Esophagus (tissue), 2 donors: ENCODE data around the gene ZNF777. TPM values are rescaled to one million over a fixed set of nuclear protein-coding genes. Genes with fewer than 3 reads are reported as not detected.
A peak's percentile ranks its signal among the peaks of the same experiment; 100 is the strongest.
"Not testable (repeated sequence)": the region's sequence is repeated elsewhere in the genome, so short reads cannot be mapped to it uniquely, and the experiment has no call there.

ENCODE experiments used
- H3K27ac ChIP-seq, 2 donors: one replicate each; pipeline ENCODE4 v1.5.1; 2013; ENCODE audit warnings: low read depth in 2 of 2, mild to moderate bottlenecking in 2 of 2, inconsistent platforms in 1 of 2, low read length in 1 of 2, moderate library complexity in 1 of 2
- H3K27me3 ChIP-seq, 2 donors: one replicate each; pipeline ENCODE4 v1.6.1; 2013; ENCODE audit warnings: low read length in 2 of 2, control low read depth in 1 of 2, mild to moderate bottlenecking in 1 of 2; ENCODE audit not compliant: insufficient read depth in 2 of 2, control insufficient read depth in 1 of 2
- H3K36me3 ChIP-seq, 2 donors: one replicate each; pipeline ENCODE4 v1.6.1; 2013; ENCODE audit warnings: low read length in 1 of 2; ENCODE audit not compliant: control insufficient read depth in 2 of 2, insufficient read depth in 2 of 2
- H3K4me1 ChIP-seq, 2 donors: one replicate each; pipeline ENCODE4 v1.6.1; 2013; ENCODE audit warnings: low read length in 1 of 2; ENCODE audit not compliant: control insufficient read depth in 2 of 2, insufficient read depth in 2 of 2
- H3K4me3 ChIP-seq, 2 donors: one replicate each; pipeline ENCODE4 v1.5.1; 2013; ENCODE audit warnings: low read length in 2 of 2, mild to moderate bottlenecking in 2 of 2, low read depth in 1 of 2, moderate library complexity in 1 of 2
- H3K9me3 ChIP-seq, 2 donors: one replicate each; pipeline ENCODE4 v1.6.1; 2013; ENCODE audit warnings: mild to moderate bottlenecking in 2 of 2, low read depth in 1 of 2, low read length in 1 of 2, moderate library complexity in 1 of 2; ENCODE audit not compliant: control insufficient read depth in 2 of 2, insufficient read depth in 1 of 2
- WGBS, 2 donors: extraction: QIAGEN DNeasy Blood & Tissue Kit; methylation state at CpG; one replicate each; pipeline ENCODE4 v1.1.7; 2013; 5-methylcytosine and 5-hydroxymethylcytosine counted together
- polyA plus RNA-seq, 2 donors: library from polyadenylated mRNA; stranded (reverse); fragments of 200-250 nt; gene quantifications; one replicate each; pipeline ENCODE4 v1.2.3, GENCODE V29; 2013
- donor health status: healthy with polysubstance abuse.
- donor health status: Bipolar disorder and iron deficiency.

ZNF777 gene
- polyA plus RNA-seq, 2 donors: 5.7 to 5.9 TPM

GRCh38 chr7:149496642-149497391, 36.0 kb upstream of the ZNF777 start:
- no peaks in the 10 kb centered on the region for H3K9me3 ChIP-seq
- H3K27ac ChIP-seq: peak overlapping the region; percentile 87 to 93
- 3 to 4% methylated on average over 28 to 51 of the region's 51 CpGs for WGBS, 2 donors
- H3K4me1 ChIP-seq: peaks cover 0 to 5% of the 10 kb centered on the region in 2 donors
- H3K4me3 ChIP-seq: peak overlapping the region; percentile 64 to 95
- H3K27me3 ChIP-seq: no peaks in the 10 kb centered on the region
- peaks cover 14 to 17% of the 10 kb centered on the region in 2 donors for H3K36me3 ChIP-seq

GRCh38 chr7:149495785-149496641, 35.2 kb upstream of the ZNF777 start:
- no peaks in the 10 kb centered on the region for H3K9me3 ChIP-seq
- peak overlapping the region in 1 of 2 donors; percentile 28 for H3K27ac ChIP-seq
- H3K27me3 ChIP-seq: no peaks in the 10 kb centered on the region
- 46 to 50% methylated on average over 12 to 13 of the region's 13 CpGs for WGBS, 2 donors
- peaks cover 21 to 23% of the 10 kb centered on the region in 2 donors for H3K36me3 ChIP-seq
- H3K4me1 ChIP-seq: peaks cover 0 to 5% of the 10 kb centered on the region in 2 donors
- H3K4me3 ChIP-seq: peak overlapping the region in 1 of 2 donors; percentile 95

- Histone ChIP-seq H3K36me3 (peaks cover 29 to 30% of the 10 kb centered on the region in 2 donors), H3K9me3 (no peaks in the 10 kb centered on the region), H3K27ac (peak overlapping the region in 1 of 2 donors; percentile 34), H3K4me3 (no peak overlapping the region), H3K4me1 (peaks cover 0 to 5% of the 10 kb centered on the region in 2 donors), H3K27me3 (no peaks in the 10 kb centered on the region)
- 76 to 82% methylated on average over 6 of the region's 6 CpGs for whole genome bisulfite sequencing, 2 donors
Measured at GRCh38 chr7:149494738-149495368, 34.0 kb upstream of the ZNF777 start.

- not testable (repeated sequence) for H3K27ac ChIP-seq, H3K9me3 ChIP-seq, H3K27me3 ChIP-seq, H3K4me1 ChIP-seq, H3K4me3 ChIP-seq
- peaks cover 31 to 35% of the 10 kb centered on the region in 2 donors for H3K36me3 ChIP-seq
- WGBS, 2 donors: 91 to 94% methylated on average over 15 to 19 of the region's 20 CpGs
Measured at GRCh38 chr7:149493975-149494374, 33.1 kb upstream of the ZNF777 start.

GRCh38 chr7:149493366-149493765, 32.5 kb upstream of the ZNF777 start:
- 94 to 96% methylated on average over 9 of the region's 9 CpGs for WGBS, 2 donors
- no peak overlapping the region for H3K4me3 ChIP-seq
- H3K4me1 ChIP-seq: peaks cover 0 to 5% of the 10 kb centered on the region in 2 donors
- H3K36me3 ChIP-seq: peaks cover 31 to 38% of the 10 kb centered on the region in 2 donors
- H3K27me3 ChIP-seq: no peaks in the 10 kb centered on the region
- no peaks in the 10 kb centered on the region for H3K9me3 ChIP-seq
- H3K27ac ChIP-seq: no peak overlapping the region

GRCh38 chr7:149490083-149490760, 29.4 kb upstream of the ZNF777 start:
- peaks cover 35 to 43% of the 10 kb centered on the region in 2 donors for H3K36me3 ChIP-seq
- H3K27me3 ChIP-seq: no peaks in the 10 kb centered on the region
- H3K9me3 ChIP-seq: no peaks in the 10 kb centered on the region
- H3K27ac ChIP-seq: no peak overlapping the region
- no peak overlapping the region for H3K4me3 ChIP-seq
- peaks cover 0 to under 1% of the 10 kb centered on the region in 2 donors for H3K4me1 ChIP-seq
- 81 to 87% methylated on average over 15 of the region's 15 CpGs for WGBS, 2 donors

- H3K4me1 ChIP-seq: no peaks in the 10 kb centered on the region
- no peaks in the 10 kb centered on the region for H3K9me3 ChIP-seq
- no peak overlapping the region for H3K4me3 ChIP-seq
- peaks cover 35 to 43% of the 10 kb centered on the region in 2 donors for H3K36me3 ChIP-seq
- whole genome bisulfite sequencing, 2 donors: 82 to 83% methylated on average over 15 of the region's 15 CpGs
- H3K27me3 ChIP-seq: no peaks in the 10 kb centered on the region
- no peak overlapping the region for H3K27ac ChIP-seq
Measured at GRCh38 chr7:149489391-149490024, 28.6 kb upstream of the ZNF777 start.

GRCh38 chr7:149479568-149479967, 18.7 kb upstream of the ZNF777 start:
- peaks cover 11 to 23% of the 10 kb centered on the region in 2 donors for H3K36me3 ChIP-seq
- H3K4me3 ChIP-seq: no peak overlapping the region
- H3K9me3 ChIP-seq: no peaks in the 10 kb centered on the region
- H3K27me3 ChIP-seq: no peaks in the 10 kb centered on the region
- H3K27ac ChIP-seq: no peak overlapping the region
- 97 to 100% methylated on average over 1 of the region's 1 CpG for WGBS, 2 donors
- H3K4me1 ChIP-seq: no peaks in the 10 kb centered on the region
